ENCODE results near the gene CHMP3. TPM values are rescaled to one million over a fixed set of nuclear protein-coding genes. Genes with fewer than 3 reads are reported as not detected.

CHMP3 gene
- total RNA-seq, 4 donors from 2014 or later, result 80.2 to 146 (median 111) TPM

DNA sequence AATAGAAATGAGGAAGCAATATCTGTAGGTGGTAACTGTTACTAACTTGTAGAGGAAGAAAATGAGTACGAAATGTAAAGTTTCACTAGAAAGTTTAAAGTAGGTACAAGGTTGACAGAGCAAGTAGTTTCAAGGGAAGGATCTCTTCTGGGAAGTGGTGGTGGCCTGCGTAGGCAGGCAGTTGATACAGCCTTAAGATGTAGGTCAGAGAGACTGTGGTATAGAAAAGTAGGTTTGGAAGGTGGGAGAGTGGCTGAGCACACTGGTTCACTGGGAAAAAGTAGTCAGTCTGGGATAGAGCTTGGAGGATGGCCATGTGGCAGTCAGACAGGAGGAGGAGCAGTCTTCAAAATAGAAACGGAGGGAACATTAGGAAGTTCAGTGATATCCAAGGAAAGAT lies 98.6 kb downstream of the CHMP3 start:
- ATAC-seq (ENCODE audit: low FRiP score), result no peak
- DNase-seq (ENCODE audit: low spot score), result no peak
- TF ChIP-seq, protein P1, sequence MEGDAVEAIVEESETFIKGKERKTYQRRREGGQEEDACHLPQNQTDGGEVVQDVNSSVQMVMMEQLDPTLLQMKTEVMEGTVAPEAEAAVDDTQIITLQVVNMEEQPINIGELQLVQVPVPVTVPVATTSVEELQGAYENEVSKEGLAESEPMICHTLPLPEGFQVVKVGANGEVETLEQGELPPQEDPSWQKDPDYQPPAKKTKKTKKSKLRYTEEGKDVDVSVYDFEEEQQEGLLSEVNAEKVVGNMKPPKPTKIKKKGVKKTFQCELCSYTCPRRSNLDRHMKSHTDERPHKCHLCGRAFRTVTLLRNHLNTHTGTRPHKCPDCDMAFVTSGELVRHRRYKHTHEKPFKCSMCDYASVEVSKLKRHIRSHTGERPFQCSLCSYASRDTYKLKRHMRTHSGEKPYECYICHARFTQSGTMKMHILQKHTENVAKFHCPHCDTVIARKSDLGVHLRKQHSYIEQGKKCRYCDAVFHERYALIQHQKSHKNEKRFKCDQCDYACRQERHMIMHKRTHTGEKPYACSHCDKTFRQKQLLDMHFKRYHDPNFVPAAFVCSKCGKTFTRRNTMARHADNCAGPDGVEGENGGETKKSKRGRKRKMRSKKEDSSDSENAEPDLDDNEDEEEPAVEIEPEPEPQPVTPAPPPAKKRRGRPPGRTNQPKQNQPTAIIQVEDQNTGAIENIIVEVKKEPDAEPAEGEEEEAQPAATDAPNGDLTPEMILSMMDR (IDR thresholded peaks at IDR 0.05), result no peak

DNA sequence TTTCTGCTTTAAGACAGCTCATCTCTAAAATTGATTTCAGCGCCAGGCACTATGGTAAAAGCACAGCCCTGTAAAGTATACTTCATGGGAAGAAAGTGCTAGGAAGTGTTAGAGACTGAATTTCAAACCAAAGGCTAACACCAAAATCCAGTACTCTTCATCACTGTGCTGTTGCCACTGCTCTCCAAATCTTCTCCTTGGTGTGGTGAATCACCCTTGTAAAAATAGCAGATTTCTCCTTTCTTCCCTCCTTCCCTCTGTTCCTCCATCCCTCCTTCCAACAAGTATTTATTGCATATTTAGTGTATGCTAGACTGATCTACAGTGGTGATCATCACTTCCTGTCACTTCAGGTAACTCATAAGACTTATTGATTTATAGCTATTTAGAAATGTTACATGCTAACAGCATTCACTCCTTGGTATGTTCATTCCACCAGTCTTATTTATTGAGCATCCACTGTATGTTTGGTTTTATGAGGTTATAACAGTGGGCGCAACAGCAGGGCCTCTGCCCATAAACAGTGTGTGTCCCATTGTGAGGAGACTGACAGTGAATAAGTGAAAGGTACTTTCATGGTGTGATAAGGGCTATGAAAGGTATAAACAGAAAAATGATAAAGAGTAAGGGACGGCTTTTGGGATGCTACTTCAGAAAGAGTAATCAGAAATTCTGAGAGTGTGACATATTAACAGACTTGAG lies 102.0 kb downstream of the CHMP3 start:
- no peak for DNase-seq (ENCODE audit: low spot score)
- ATAC-seq (ENCODE audit: low FRiP score), result no peak
- TF ChIP-seq, protein P1 (IDR thresholded peaks at IDR 0.05), result no peak

DNA sequence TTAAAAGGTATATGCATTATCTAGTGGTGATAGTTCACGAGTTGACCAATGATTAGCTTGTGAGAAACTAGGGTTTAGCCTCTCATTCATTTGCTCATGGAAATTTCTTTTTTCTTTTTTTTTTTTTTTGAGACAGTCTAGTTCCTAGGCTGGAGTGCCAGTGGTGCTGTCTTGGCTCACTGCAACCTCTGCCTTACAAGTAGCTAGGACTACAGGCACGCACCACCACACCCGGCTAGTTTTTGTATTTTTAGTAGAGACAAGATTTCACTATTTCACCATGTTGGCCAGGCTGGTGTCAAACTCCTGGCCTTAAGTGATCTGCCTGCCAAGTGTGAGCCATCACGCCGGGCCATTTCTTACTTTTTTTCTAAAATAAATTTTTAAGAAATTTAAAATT lies 108.1 kb downstream of the CHMP3 start:
- TF ChIP-seq, protein P1 (IDR thresholded peaks at IDR 0.05), result no peak
- DNase-seq (ENCODE audit: low spot score) (no peak), ATAC-seq (ENCODE audit: low FRiP score) (no peak)

DNA sequence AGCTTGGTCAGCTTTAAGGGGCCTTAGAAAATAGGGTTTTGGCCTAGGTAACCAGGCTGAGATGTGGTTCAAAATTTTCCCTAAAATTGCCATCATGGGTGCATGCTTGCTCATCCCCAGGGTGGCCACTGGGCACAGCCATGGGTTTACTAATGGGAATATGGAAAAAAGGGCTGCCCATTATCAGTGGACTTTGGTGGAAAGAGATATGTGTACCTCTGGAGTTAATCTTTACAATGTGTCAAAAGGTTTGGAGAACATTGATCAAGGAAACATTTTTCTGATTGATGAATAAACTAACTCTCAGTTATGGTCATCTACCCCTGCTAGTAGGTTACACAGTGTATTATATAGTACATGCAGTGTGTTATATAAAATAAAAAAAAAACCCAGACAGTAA lies 109.0 kb downstream of the CHMP3 start:
- TF ChIP-seq, protein P1 (IDR thresholded peaks at IDR 0.05), result no peak
- DNase-seq (ENCODE audit: low spot score), result no peak
- ATAC-seq (ENCODE audit: low FRiP score), result no peak

DNA sequence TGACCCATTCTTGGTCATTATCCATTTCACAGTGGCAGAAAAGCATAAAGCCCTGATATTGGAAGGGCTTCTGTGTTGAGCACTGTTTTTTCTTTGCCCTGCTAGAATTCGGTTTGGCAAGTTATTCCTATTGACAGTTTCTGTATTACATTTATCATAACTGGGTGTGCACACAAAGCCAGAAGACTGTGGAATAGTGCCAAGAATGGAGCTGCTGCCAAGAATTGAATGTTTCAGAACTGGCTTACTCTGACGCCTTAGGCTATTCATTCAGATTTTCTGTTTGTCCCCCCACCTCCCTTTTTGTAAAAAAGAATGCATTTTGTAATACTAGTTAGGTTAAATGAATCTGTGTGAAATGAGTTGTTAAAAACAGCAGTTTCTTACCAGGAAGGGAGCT lies 109.4 kb downstream of the CHMP3 start:
- DNase-seq (ENCODE audit: low spot score) (no peak), ATAC-seq (ENCODE audit: low FRiP score) (peak; percentile 23)
- TF ChIP-seq, protein P1 (IDR thresholded peaks at IDR 0.05), result no peak

Small RNA genes lying within 50 kb of the gene (small RNA-seq; reads per million reads assigned to genes)
- not detected for gene RNU6-640P

Other genes starting within 250 kb of the CHMP3 start
- 10 to 100 TPM in 1 of 4 donors, 1 to 10 TPM in 3; 2.5 to 15.4 (median 4.3) TPM for gene REEP1, start 225.8 kb downstream of the CHMP3 start, total RNA-seq
- gene KDM3A, start 122.1 kb downstream of the CHMP3 start, total RNA-seq, result 10 to 100 TPM; 17.7 to 56.0 (median 25.7) TPM
- 10 to 100 TPM; 22.7 to 41.0 (median 28.2) TPM for gene RNF103, start 60.4 kb upstream of the CHMP3 start, total RNA-seq
- 10 to 100 TPM; 30.6 to 55.6 (median 46.3) TPM for gene RMND5A, start 156.8 kb upstream of the CHMP3 start, total RNA-seq
- gene CD8A, start 227.5 kb upstream of the CHMP3 start, total RNA-seq, result 1 to 10 TPM; 1.4 to 6.6 (median 2.4) TPM